Osteoblast (primary cell): ENCODE data around the gene DGKB. TPM values are rescaled to one million over a fixed set of nuclear protein-coding genes. Genes with fewer than 3 reads are reported as not detected.

Source experiments
- DNase-seq: peaks from one replicate; pipeline ENCODE4 v3.0.0; 2011; ENCODE audit warnings: low spot score, mixed read lengths; ENCODE audit not compliant: insufficient read length; ENCODE audit errors: missing footprints
- H2AFZ ChIP-seq: 2 replicates; pipeline ENCODE4 v1.6.0; 2011; ENCODE audit warnings: mild to moderate bottlenecking, low read length
- H3K27ac ChIP-seq: 2 replicates; pipeline ENCODE4 v1.5.1; 2011; ENCODE audit warnings: mild to moderate bottlenecking, low read depth, low read length, moderate library complexity
- H3K27me3 ChIP-seq: 2 replicates; pipeline ENCODE4 v1.6.0; 2012; ENCODE audit warnings: mild to moderate bottlenecking, control low read depth, inconsistent platforms, low read length, moderate library complexity; ENCODE audit not compliant: insufficient read depth
- H3K36me3 ChIP-seq: 2 replicates; pipeline ENCODE4 v1.5.1; 2011; ENCODE audit warnings: mild to moderate bottlenecking, low read length, control low read depth, moderate library complexity; ENCODE audit not compliant: insufficient read depth
- H3K4me1 ChIP-seq: 2 replicates; pipeline ENCODE4 v1.5.1; 2011; ENCODE audit warnings: mild to moderate bottlenecking, low read length, control low read depth, moderate library complexity; ENCODE audit not compliant: insufficient read depth
- H3K4me2 ChIP-seq: 2 replicates; pipeline ENCODE4 v1.6.0; 2011; ENCODE audit warnings: mild to moderate bottlenecking, low read length; ENCODE audit not compliant: insufficient read depth
- H3K4me3 ChIP-seq: fragments of 200-600 bp; sonication (generic); 3 replicates; pipeline ENCODE4 v1.5.1; 2012; ENCODE audit warnings: mild to moderate bottlenecking, low read length, inconsistent platforms; ENCODE audit not compliant: insufficient read depth
- H3K79me2 ChIP-seq: 2 replicates; pipeline ENCODE4 v1.6.0; 2012; ENCODE audit warnings: mild to moderate bottlenecking, low read length, control low read depth, inconsistent platforms; ENCODE audit not compliant: insufficient read depth
- H3K9me3 ChIP-seq: 2 replicates; pipeline ENCODE4 v1.5.1; 2011; ENCODE audit warnings: low read depth, low read length, control low read depth
- H4K20me1 ChIP-seq: 2 replicates; pipeline ENCODE4 v1.6.0; 2012; ENCODE audit warnings: mild to moderate bottlenecking, low read length, control low read depth; ENCODE audit not compliant: insufficient read depth
- total RNA-seq: library from RNA; depleted of rRNA; stranded (reverse); fragments of >200 nt; gene quantifications from 2 replicates; pipeline ENCODE4 v1.2.3, GENCODE V29; 2012
- TF ChIP-seq, protein P1 (sequence below): IDR thresholded peaks from 2 replicates; pipeline ENCODE4 v1.5.1; 2011; ENCODE audit warnings: mild to moderate bottlenecking, low read depth, low read length, moderate library complexity; ENCODE audit errors: extremely low read depth

The DGKB gene
- total RNA-seq, 1 donor, result 1.1 TPM

DNA sequence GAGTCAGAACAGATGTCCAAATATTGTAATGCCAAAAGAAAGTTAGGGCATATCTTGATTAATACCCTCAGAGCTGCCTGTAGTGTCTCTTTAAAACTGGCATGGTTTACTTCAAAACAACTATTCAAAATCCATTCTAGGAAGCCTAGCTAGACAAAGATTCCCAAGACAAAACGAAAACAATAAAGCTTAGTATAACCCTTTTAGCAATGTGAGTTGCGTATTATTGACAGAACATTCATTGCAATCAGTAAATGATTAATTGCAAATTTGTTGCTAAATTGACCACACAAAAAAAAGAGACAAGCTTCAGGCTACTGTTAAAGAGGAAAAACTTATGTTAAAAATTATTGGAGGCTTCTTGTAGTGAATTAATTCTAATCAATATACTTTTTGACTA lies 406.9 kb downstream of the DGKB start:
- TF ChIP-seq, protein P1, sequence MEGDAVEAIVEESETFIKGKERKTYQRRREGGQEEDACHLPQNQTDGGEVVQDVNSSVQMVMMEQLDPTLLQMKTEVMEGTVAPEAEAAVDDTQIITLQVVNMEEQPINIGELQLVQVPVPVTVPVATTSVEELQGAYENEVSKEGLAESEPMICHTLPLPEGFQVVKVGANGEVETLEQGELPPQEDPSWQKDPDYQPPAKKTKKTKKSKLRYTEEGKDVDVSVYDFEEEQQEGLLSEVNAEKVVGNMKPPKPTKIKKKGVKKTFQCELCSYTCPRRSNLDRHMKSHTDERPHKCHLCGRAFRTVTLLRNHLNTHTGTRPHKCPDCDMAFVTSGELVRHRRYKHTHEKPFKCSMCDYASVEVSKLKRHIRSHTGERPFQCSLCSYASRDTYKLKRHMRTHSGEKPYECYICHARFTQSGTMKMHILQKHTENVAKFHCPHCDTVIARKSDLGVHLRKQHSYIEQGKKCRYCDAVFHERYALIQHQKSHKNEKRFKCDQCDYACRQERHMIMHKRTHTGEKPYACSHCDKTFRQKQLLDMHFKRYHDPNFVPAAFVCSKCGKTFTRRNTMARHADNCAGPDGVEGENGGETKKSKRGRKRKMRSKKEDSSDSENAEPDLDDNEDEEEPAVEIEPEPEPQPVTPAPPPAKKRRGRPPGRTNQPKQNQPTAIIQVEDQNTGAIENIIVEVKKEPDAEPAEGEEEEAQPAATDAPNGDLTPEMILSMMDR, result no peak
- Histone ChIP-seq H3K4me1 (no peaks in the 10 kb centered on the region), H4K20me1 (no peaks in the 10 kb centered on the region), H3K79me2 (no peaks in the 10 kb centered on the region), H3K4me2 (no peak overlapping the region), H2AFZ (no peak overlapping the region), H3K9me3 (no peaks in the 10 kb centered on the region), H3K4me3 (no peak overlapping the region), H3K27ac (no peak overlapping the region), H3K36me3 (no peaks in the 10 kb centered on the region), H3K27me3 (no peaks in the 10 kb centered on the region)
- DNase-seq, result no peak

GRCh38 chr7:14487701-14488395 lies 414.7 kb downstream of the DGKB start:
- no peaks in the 10 kb centered on the region for H3K79me2 ChIP-seq
- H2AFZ ChIP-seq, result no peak overlapping the region
- H3K27ac ChIP-seq, result no peak overlapping the region
- no peaks in the 10 kb centered on the region for H3K27me3 ChIP-seq
- no peaks in the 10 kb centered on the region for H3K36me3 ChIP-seq
- H3K4me3 ChIP-seq, result no peak overlapping the region
- H3K4me1 ChIP-seq, result no peaks in the 10 kb centered on the region
- no peak for DNase-seq
- no peak overlapping the region for H3K4me2 ChIP-seq
- no peaks in the 10 kb centered on the region for H4K20me1 ChIP-seq
- TF ChIP-seq, protein P1, result no peak
- no peaks in the 10 kb centered on the region for H3K9me3 ChIP-seq

DNA sequence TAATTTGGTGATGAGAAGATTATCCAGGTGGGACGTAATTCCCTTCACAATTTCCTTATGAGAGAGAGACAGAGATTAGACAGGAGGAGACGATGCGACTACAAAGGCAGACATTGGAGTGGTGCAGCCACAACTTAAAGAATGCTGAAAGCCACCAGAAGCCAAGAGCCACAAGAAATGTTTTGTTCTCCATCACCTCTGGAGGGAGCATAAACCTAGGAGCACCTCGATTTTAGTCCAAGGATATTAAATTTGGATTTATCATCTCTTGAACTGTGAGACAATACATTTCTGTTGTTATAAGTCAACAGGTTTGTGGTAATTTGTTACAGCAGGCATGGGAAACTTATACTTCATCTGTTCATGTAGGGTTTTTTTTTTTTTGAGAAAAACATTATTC lies 418.9 kb downstream of the DGKB start:
- no peak for DNase-seq
- no peak overlapping the region for H3K27ac ChIP-seq
- H3K4me2 ChIP-seq, result no peak overlapping the region
- no peaks in the 10 kb centered on the region for H3K27me3 ChIP-seq
- H3K36me3 ChIP-seq, result no peaks in the 10 kb centered on the region
- no peaks in the 10 kb centered on the region for H3K79me2 ChIP-seq
- no peak overlapping the region for H3K4me3 ChIP-seq
- no peaks in the 10 kb centered on the region for H4K20me1 ChIP-seq
- H3K9me3 ChIP-seq, result no peaks in the 10 kb centered on the region
- TF ChIP-seq, protein P1, result no peak
- H2AFZ ChIP-seq, result no peak overlapping the region
- H3K4me1 ChIP-seq, result no peaks in the 10 kb centered on the region

- H3K4me1 ChIP-seq, result no peaks in the 10 kb centered on the region
- DNase-seq, result no peak
Observed at GRCh38 chr7:14480281-14480680, 422.3 kb downstream of the DGKB start.

More at GRCh38 chr7:14480281-14480680, 422.3 kb downstream of the DGKB start:
- Histone ChIP-seq H4K20me1 (no peaks in the 10 kb centered on the region), H3K79me2 (no peaks in the 10 kb centered on the region), H3K9me3 (no peaks in the 10 kb centered on the region), H3K36me3 (no peaks in the 10 kb centered on the region), H3K4me2 (no peak overlapping the region), H2AFZ (no peak overlapping the region), H3K4me3 (no peak overlapping the region), H3K27me3 (no peaks in the 10 kb centered on the region), H3K27ac (no peak overlapping the region)
- TF ChIP-seq, protein P1, result no peak
